GM19351 (cell line): Measurements from ENCODE around the gene MACF1.
"Not testable (repeated sequence)": the region's sequence is repeated elsewhere in the genome, so short reads cannot be mapped to it uniquely, and the experiment has no call there.

Experiments
- ATAC-seq: cut with Tn5 transposase; IDR thresholded peaks from one replicate; pipeline ENCODE4 v1.9.1; 2021; ENCODE audit warnings: mild to moderate bottlenecking, moderate library complexity; ENCODE audit not compliant: unreplicated experiment

MACF1 gene

DNA sequence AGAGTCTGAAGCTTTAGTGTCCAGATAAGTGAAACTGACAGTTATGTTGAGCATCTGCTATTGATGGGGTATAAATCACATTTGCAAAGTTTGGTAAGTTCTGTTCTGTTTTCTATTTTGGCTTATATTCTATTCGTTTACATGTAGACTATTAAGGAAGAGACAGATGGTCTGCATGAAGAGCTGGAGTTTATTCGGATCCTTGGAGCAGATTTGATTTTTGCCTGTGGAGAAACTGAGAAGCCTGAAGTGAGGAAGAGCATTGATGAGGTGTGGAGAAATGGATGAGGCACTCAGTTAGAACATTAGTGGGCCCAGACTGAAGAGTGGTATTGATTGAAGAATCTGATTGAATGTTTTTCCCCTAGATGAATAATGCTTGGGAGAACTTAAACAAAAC lies 236.4 kb downstream of the MACF1 start:
- no peak for ATAC-seq

DNA sequence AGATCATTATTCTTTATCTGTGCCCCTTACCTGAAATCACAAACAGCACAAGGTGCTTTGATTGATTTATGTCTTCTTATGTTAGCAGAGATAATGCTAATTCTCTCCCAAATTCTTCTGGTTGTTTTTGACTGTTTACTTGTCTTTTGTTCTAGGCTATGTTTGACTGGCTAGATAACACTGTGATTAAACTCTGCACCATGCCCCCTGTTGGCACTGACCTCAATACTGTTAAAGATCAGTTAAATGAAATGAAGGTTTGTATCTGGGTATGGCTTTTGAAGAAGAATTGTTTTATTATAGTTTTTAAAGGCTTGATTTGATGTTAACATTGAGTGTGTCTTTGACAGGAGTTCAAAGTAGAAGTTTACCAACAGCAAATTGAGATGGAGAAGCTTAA lies 237.3 kb downstream of the MACF1 start:
- no peak for ATAC-seq

DNA sequence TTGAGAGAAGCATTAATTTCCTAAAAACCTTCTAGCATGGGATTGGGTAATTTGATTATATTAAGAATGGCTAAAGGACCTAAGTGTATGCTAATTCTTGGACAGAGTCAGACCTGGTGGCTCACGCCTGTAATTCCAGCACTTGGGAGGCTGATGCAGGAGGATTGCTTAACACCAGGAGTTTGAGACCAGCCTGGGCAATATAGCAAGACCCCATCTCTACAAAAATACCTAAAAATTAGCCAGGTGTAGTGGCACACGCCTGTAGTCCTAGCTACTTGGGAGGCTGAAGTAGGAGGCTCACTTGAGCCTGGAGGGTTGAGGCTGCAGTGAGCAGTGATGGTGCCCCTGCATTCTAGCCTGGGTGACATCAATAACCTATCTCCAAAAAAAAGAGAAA lies 241.1 kb downstream of the MACF1 start:
- ATAC-seq, result no peak

DNA sequence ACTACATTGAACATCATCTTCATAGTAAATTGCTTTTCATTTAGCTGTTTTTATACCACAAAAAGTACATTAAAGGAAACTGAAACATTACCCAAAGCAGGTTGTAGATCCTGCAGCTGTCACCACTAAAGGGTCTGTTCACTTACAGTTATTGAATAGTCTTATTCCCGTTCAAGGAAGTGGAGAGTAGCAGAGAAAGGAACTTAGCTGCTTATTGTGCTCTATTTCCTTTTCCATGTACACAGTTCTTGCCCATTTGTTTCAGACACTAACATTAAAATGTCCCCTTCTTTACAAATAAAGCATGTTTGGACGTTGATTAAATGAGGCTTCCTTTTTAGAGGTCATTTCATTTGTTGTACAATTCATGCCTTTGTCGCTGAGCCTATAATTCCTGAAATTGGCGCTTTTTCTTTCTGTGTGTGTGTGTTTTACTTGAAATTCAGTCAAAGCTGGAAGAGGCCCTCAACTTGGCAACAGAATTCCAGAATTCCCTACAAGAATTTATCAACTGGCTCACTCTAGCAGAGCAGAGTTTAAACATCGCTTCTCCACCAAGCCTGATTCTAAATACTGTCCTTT lies 242.6 kb downstream of the MACF1 start:
- no peak for ATAC-seq

DNA sequence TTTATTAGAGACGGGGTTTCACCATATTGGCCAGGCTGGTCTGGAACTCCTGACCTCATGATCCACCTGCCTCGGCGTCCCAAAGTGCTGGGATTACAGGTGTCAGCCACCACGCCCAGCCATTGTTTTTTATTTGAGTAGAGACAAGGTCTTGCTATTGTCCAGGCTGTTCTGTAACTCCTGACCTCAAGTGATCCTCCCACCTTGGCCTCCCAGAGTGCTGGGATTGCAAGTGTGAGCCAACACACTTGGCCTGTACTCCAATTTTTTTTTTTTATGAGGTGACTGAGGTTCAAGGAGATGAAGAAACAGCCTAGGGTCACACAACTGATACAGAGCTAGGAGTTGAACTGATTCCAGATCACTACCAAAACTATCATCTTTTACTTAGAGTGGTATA lies 245.5 kb downstream of the MACF1 start:
- not testable (repeated sequence) for ATAC-seq

DNA sequence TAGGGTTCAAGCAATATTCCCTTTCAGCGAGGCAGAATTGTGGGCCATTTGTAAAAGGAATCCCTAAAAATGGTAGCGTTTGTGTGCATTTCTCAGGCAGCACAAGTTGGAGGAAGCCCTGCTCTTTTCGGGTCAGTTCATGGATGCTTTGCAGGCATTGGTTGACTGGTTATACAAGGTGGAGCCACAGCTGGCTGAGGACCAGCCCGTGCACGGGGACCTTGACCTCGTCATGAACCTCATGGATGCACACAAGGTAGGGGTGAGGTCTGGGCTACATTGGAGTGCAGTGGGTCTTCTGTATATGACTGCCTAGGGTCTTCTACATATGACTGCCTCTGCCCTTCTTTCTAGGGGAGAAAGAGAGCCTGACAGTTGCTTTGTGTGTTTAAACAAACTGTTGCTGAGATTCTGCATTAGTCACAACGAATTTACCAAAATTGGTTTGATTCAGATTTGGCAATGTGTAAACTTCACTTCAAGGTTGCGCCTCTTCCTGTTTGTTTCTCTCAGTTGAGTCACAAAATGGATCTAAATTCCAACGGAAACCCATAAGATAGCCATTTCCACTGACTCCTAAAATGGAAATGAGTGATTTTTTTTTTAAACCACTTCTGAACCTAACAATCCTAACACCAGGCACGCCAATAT lies 246.6 kb downstream of the MACF1 start:
- no peak for ATAC-seq

DNA sequence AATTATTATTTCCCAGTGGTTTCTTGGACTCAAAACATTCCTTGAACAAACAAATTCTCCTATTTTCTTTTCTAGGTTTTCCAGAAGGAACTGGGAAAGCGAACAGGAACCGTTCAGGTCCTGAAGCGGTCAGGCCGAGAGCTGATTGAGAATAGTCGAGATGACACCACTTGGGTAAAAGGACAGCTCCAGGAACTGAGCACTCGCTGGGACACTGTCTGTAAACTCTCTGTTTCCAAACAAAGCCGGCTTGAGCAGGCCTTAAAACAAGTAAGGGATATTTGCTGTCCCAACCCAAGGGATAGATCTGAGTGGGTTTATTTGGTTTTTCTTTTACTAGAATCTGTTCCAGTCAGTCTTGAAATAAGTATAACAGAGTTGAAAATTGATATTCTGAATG lies 247.6 kb downstream of the MACF1 start:
- ATAC-seq, result no peak

DNA sequence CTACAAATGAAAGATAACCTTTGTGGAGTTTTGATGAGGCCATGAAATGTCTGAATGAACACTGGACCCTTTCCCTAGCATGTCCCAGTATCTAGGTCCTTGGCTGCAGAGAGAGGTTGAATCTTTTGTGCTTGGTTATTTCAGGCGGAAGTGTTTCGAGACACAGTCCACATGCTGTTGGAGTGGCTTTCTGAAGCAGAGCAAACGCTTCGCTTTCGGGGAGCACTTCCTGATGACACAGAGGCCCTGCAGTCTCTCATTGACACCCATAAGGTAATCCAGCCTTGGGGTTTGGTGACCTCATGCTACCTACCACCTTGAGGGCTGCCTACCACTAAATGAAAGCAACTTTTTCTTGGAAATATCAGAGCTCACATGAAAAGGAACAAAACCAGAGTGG lies 248.0 kb downstream of the MACF1 start:
- ATAC-seq, result no peak

DNA sequence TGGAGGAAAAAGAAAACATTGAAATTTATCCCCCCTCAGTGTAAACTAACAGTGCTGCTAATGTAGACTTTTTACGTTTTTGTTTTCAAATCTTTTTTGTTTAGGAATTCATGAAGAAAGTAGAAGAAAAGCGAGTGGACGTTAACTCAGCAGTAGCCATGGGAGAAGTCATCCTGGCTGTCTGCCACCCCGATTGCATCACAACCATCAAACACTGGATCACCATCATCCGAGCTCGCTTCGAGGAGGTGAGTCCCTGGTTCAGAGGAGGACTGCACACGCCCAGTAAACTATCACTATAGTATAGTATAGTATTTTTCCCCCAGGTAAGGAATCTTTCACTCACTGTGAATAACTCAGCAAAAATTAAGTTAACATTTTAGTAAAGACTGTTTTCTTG lies 249.1 kb downstream of the MACF1 start:
- ATAC-seq, result no peak

DNA sequence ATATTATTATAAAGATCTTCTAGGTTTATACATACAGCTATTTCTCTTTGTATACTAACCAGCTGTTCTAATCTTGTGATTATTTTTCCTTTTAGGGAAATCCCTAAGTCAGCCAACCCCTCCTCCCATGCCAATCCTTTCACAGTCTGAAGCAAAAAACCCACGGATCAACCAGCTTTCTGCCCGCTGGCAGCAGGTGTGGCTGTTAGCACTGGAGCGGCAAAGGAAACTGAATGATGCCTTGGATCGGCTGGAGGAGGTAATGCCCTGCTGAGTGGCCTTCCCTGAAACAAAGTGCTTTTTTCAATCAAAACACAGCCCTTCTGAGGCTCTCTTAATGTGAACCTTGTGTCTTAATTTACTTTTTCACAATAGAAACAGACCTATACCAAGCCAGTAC lies 254.5 kb downstream of the MACF1 start:
- no peak for ATAC-seq

DNA sequence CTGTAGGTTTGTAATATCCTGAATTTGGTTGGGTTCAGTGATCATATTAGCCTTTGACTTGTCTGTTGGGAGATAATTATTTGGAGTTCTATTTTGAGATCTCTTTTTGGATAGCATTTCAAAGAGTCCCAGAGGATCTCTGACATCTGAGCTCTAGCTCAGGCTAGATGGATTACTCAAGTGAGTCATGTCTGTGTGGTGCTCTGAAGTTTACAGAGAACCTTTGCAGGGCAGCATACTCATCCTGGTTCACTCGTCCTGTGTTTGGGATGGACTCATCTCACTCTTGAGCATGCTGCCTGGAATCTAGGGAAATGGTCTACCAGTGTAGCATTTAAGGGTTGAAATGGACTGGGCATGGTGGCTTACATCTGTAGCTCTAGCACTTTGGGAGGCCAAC lies 257.6 kb downstream of the MACF1 start:
- no peak for ATAC-seq

DNA sequence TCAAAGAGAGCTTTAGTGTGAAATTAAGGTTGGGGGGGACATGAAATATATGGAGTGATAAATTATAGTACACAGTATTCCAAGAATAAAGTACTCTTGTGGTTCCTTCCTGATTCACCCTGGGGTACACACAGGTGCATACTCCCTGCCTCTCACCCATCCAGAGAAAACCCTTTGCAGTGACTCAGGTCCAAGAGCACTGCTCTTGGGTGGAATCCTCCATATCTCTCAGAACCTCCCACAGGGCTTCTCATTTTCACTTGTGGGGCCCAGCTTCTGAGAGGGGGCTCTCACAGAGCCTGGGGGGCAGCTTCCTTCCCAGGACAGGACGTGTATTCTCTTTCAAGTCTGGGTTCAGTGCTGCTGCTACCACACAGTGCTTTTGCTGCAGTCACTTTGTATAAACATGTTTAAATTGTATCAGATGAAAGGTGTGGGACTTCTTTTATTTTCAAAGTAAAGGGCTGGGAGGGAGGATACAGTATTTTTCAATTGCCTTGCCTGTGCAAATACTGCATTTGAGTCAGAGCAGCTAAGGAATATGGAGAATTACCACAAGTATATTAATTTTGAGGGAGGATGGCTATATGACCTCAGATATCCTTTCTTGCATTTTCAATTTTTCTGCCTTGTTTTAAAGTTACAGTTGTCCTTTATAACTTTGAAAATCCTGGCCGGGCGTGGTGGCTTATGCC lies 262.1 kb downstream of the MACF1 start:
- no peak for ATAC-seq

DNA sequence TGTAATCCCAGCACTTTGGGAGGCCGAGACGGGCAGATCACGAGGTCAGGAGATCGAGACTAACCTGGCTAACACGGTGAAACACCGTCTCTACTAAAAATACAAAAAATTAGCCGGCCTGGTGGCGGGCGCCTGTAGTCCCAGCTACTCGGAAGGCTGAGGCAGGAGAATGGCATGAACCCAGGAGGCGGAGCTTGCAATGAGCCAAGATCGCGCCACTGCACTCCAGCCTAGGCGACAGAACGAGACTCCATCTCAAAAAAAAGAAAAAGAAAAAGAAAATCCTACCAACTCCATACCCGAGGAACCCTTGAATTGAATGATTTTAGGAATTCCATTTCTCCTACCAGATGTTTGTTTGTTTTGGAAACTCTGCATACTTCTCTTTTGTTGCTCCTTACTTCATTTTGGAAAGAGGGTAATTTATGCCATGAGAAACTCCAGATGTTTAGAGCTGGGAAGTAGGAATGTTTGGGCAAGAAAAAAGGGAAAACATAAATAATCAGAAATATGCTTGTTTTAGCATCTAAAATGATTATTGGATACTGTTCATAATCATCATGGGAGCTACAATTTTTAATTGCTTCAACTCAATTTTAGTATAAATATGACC lies 262.7 kb downstream of the MACF1 start:
- not testable (repeated sequence) for ATAC-seq

DNA sequence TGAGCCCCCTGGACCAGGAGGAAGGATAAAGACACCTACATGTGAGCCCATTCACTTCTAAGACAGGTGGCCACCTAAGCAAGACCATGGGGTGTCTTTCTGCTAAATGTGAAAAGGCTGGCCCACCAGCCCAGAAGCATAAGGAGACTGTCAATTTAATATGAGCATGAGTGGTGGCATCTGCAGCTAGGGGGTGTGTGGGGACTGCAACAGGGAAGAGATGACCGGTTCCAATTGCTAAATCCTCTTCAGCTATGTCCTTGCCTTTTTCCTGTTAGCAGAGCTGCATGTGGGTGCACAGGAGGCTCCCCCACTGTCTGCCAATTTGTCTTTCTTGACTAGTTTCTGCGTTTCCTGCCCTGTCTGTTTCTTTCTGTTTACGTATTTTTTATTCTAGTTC lies 264.7 kb downstream of the MACF1 start:
- ATAC-seq, result no peak

DNA sequence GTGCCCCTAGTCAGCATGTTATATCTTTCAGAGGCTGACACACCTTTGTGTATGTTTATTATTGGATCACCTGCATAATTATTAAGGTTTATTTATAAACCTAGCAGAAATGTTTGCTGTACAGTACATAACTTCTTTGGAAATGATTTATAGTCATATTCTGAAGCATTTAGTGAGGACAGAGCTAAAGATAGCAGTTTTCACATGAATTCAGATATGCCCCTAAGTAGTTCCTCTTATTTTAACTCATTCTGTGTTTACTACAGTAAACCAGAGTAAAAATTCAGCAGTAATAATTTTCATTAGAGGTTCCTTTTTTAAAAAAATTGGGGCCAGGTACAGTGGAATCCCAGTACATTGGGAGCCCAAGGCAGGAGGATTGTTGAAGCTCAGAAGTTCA lies 265.5 kb downstream of the MACF1 start:
- no peak for ATAC-seq

DNA sequence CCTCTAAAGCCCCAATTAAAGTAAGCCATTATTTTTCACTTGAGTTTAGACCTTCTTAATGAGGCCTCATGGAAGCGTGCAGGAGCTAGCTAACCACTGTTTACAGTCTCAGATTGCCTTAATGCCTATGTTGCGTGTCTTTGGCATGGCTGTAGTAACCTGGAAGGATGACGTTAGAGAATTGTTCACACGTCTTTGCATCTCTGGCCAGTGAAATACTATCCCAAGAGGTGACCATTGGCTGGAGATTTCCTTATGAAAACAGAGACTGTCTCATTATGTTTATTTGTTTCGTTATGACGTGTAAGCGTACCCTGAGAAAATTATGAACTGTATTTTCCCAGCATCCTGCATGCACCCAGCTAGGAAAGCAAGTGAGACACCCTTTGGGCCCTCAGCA lies 268.3 kb downstream of the MACF1 start:
- no peak for ATAC-seq

DNA sequence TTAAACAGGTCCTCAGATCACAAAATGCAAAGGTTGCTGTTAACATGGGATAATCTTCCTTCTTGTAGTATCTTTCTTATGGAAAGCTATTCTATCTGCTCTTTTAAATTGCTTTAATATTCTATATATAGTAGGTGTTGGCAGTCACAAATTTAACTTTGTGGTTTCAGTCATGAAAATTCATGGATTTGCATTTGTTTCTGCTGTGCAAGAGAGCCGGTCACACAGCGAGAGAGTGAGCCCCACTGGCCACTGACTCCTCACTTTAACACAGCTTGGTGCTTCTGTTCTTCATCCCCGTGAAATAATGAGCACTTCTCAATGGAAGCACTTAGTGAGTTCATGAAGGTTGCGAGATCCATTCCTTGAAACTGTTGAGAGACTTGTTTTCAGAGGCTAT lies 268.8 kb downstream of the MACF1 start:
- ATAC-seq, result no peak

DNA sequence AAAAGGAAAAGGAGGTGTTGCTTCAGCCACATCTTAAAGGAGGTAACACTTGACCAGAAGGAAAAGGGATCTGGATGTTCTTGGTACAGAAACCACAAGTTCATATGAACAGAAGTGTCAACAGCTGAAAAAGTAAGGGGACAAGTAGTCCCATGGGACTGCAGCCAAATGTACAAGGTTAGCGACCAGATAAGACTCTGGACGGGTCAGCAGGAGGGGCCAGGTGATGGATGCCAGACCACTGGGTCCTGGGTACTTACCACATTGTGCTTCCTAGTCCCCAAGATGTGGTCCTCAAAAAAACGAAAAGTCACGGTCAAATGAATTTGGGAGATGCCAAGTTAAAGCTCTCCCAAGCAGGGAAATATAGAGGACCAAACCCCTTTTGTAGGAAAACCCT lies 270.3 kb downstream of the MACF1 start:
- ATAC-seq, result no peak

DNA sequence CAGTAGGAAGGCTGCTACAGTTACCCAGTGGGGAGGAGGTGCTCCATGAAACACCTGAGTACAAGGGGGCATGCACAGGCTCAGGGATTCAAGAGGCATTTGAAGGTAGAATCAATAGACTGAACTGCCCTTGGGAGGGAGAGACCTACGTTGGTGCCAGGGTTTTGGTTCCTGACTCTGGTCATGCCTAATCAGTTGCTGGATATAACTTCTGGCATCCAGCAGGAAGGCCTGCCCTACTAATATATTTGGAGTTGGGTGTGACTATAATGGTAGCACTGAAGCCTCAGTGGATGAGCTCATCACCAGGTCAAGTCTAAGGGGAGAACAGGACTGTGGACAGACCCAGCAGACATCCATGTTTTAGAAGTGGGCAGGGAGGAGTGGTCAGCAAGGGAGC lies 271.1 kb downstream of the MACF1 start:
- not testable (repeated sequence) for ATAC-seq

DNA sequence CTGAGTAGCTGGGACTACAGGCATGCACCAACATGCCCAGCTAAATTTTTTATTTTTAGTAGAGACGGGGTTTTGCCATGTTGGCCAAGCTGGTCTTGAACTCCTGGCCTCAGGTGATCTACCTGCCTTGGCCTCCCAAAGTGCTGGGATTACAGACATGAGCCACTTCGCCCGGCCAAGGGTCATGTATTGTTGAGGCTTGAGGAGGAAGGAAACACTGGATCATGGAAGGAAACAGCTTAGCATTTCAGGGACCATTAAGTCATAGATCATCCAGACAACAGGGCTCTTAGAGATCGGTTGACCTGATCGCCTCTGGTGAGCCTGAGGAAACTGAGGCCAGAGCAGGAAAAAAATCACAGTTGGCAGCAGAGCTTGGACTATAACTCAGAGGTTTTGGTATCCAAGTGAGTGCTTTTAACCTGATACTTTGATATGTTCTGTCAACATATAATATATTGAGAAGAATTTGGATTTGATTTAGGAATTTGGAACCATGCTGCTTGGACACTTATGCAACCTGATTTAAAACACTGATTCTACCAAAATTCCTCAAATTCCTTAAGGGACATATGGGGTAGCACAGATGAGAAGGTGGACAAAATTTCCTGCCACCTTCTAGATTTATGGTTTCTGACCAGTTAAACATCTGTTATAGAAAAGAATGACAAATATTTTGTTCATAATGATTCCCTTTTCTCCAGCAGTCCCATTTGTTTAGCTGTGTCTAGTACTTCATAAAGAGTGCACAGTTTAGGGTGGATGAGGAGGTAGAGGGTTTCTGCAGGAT lies 273.8 kb downstream of the MACF1 start:
- ATAC-seq, result no peak

DNA sequence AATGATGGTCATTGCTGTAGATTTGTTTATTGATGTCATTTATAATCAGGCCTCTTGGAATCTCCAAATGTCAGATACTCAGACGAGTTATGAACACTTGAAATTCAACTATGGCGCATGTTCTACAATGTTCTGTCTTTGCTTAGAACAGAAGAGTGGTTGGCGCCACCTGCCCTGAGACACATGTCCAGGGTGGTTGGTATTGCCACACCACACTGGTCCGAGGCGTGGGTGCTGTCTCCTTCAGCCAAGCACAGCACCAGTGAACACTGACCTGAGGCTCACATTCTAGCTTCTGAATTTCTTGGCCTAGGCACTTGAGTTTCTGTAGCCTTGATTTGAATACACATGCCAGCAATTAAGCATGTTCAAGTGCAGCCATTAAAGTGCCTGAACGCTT lies 276.8 kb downstream of the MACF1 start:
- ATAC-seq, result no peak
